Karpas-422 (cell line): ENCODE measurements around the gene HOXD9. TPM values are rescaled to one million over a fixed set of nuclear protein-coding genes. Genes with fewer than 3 reads are reported as not detected.

Experiments
- DNase-seq: peaks from one replicate; pipeline ENCODE4 v3.0.0-alpha.2; 2015
- H2AFZ ChIP-seq: fragments of 200-600 bp; sonication (generic); 2 replicates; pipeline ENCODE4 v1.6.1; 2014; ENCODE audit warnings: antibody characterized with exemption, low read length, mixed read lengths
- H3K27ac ChIP-seq: fragments of 200-600 bp; sonication (generic); 2 replicates; pipeline ENCODE4 v1.5.1; 2014; ENCODE audit warnings: mild to moderate bottlenecking, low read length, moderate library complexity
- H3K27me3 ChIP-seq: fragments of 200-600 bp; sonication (generic); 2 replicates; pipeline ENCODE4 v1.6.1; 2014; ENCODE audit warnings: low read length, mixed read lengths
- H3K36me3 ChIP-seq: fragments of 200-600 bp; sonication (generic); 2 replicates; pipeline ENCODE4 v1.6.1; 2014; ENCODE audit warnings: low read length, mixed read lengths; ENCODE audit not compliant: insufficient read depth
- H3K4me1 ChIP-seq: fragments of 200-600 bp; sonication (generic); 2 replicates; pipeline ENCODE4 v1.6.1; 2014; ENCODE audit warnings: mild to moderate bottlenecking, low read length, mixed read lengths
- H3K4me2 ChIP-seq: fragments of 200-600 bp; sonication (generic); 2 replicates; pipeline ENCODE4 v1.6.1; 2014; ENCODE audit warnings: low read length, low read depth, mild to moderate bottlenecking; ENCODE audit not compliant: poor library complexity, severe bottlenecking
- H3K4me3 ChIP-seq: fragments of 200-600 bp; sonication (generic); 2 replicates; pipeline ENCODE4 v1.5.1; 2014; ENCODE audit warnings: mild to moderate bottlenecking, antibody characterized with exemption, low read length, mixed read lengths
- H3K79me2 ChIP-seq: fragments of 200-600 bp; sonication (generic); 2 replicates; pipeline ENCODE4 v1.6.1; 2014; ENCODE audit warnings: mild to moderate bottlenecking, low read length, mixed read lengths
- H3K9ac ChIP-seq: fragments of 200-600 bp; sonication (generic); 2 replicates; pipeline ENCODE4 v1.6.0; 2014; ENCODE audit warnings: low read length
- H3K9me2 ChIP-seq: fragments of 200-600 bp; sonication (generic), shearing (Covaris generic); replicated peaks from 2 replicates; pipeline ENCODE4 v1.6.0; 2014; ENCODE audit warnings: mild to moderate bottlenecking, low read length, moderate library complexity; ENCODE audit not compliant: insufficient read depth
- H3K9me3 ChIP-seq: fragments of 300-700, 200-600 bp; sonication (generic); 2 replicates; pipeline ENCODE4 v1.6.1; 2014; ENCODE audit warnings: low read length, mixed read lengths
- H4K20me1 ChIP-seq: fragments of 200-600 bp; sonication (generic); 2 replicates; pipeline ENCODE4 v1.6.1; 2014; ENCODE audit warnings: mild to moderate bottlenecking, antibody characterized with exemption, low read length, low read depth; ENCODE audit not compliant: insufficient read depth
- small RNA-seq: library from RNA; depleted of rRNA; stranded (forward); fragments of <200 nt; gene quantifications from one replicate; pipeline ENCODE3, GENCODE V24; 2014
- total RNA-seq: library from RNA; depleted of rRNA; stranded (reverse); fragments of >200 nt; shearing (Covaris generic); gene quantifications from 2 replicates; pipeline ENCODE4 v1.2.3, GENCODE V29; 2014; ENCODE audit warnings: low replicate concordance; rRNA removed

The HOXD9 gene
- total RNA-seq, 1 experiment from 2014 or later: not detected

DNA sequence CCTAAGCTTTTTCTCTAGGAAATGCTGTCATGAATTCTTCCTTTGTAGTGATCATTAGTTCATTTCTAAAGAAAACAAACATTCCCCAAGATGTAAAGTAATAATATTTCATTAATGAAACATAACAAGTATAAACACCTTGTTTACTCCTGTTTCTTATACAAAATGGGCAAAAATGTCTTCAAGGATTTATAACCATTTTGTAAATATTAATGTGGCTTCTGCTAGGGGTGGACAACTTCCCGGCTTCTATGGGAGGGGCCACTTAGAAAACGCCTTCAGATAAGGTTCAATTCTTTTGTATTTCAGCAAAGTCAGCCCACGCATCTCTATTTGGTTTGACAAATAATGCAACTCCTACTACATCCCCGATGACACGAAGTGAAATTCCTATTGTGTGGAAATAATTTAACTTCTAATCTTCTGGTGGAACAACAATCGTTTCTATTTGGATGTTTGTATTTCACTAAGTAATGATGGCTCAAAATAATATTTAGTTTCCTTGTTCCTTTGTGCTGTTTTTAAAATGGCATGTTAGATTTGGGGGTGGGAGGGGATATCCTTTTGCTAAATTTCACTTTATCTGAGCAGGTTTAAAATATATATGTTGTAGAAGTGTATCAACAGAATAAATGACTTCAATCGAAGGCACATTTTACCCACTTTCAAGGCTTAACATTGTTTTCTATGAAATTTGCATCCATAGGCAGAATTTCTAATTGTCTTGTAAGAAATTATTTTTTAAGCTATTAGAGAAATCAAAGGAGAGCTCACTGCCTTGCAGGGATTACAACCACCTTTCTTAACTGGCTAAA lies 51.3 kb downstream of the HOXD9 start:
- H3K9me2 ChIP-seq: no peaks in the 10 kb centered on the region

GRCh38 chr2:176174382-176174823 lies 51.9 kb downstream of the HOXD9 start:
- no peaks in the 10 kb centered on the region for H3K9me3 ChIP-seq
- H3K36me3 ChIP-seq: no peaks in the 10 kb centered on the region
- peak overlapping the region; percentile 90 for H2AFZ ChIP-seq
- no peaks in the 10 kb centered on the region for H3K27me3 ChIP-seq
- no peaks in the 10 kb centered on the region for H3K9me2 ChIP-seq
- H3K4me2 ChIP-seq: peak overlapping the region; percentile 81
- peak overlapping the region; percentile 73 for H3K9ac ChIP-seq
- DNase-seq: no peak
- H4K20me1 ChIP-seq: no peaks in the 10 kb centered on the region
- H3K27ac ChIP-seq: no peak overlapping the region
- H3K4me3 ChIP-seq: peak overlapping the region; percentile 67
- H3K4me1 ChIP-seq: peaks cover 45% of the 10 kb centered on the region
- H3K79me2 ChIP-seq: no peaks in the 10 kb centered on the region

More for the DNA sequence above, 51.3 kb downstream of the HOXD9 start:
- DNase-seq: no peak
- Histone ChIP-seq H2AFZ (peak overlapping the region; percentile 90), H3K36me3 (no peaks in the 10 kb centered on the region), H3K4me3 (peak overlapping the region; percentile 67; the same call in 1 of the 2 replicates), H3K4me2 (peak overlapping the region; percentile 81), H3K27me3 (no peaks in the 10 kb centered on the region), H4K20me1 (no peaks in the 10 kb centered on the region), H3K27ac (no peak overlapping the region), H3K79me2 (no peaks in the 10 kb centered on the region), H3K9me3 (no peaks in the 10 kb centered on the region), H3K4me1 (peaks cover 43% of the 10 kb centered on the region), H3K9ac (peak overlapping the region; percentile 73)

Small RNA genes lying within 50 kb of the gene (small RNA-seq; reads per million reads assigned to genes)
- gene MIR10B: 4.2 reads per million, percentile 75 among the genes with 10 or more reads in this experiment

Other genes starting within 250 kb of the HOXD9 start
- 17.1 and 69.0 TPM in 2 replicates for gene LNPK, start 120.5 kb upstream of the HOXD9 start, total RNA-seq
- not detected in 2 replicates for gene EVX2, start 38.8 kb upstream of the HOXD9 start, total RNA-seq
- not detected in 2 replicates for gene HOXD13, start 30.0 kb upstream of the HOXD9 start, total RNA-seq
- gene HOXD12, start 22.9 kb upstream of the HOXD9 start, total RNA-seq: 1.0 and 1.9 TPM in 2 replicates
- not detected in 2 replicates for gene HOXD11, start 15.4 kb upstream of the HOXD9 start, total RNA-seq
- not detected in 2 replicates for gene HOXD10, start 5.9 kb upstream of the HOXD9 start, total RNA-seq
- not detected in 2 replicates for gene HOXD8, start 7.0 kb downstream of the HOXD9 start, total RNA-seq
- not detected in 2 replicates for gene HOXD4, start 28.8 kb downstream of the HOXD9 start, total RNA-seq
- gene HOXD3, start 34.6 kb downstream of the HOXD9 start, total RNA-seq: not detected in 2 replicates
- not detected in 2 replicates for gene HOXD1, start 65.9 kb downstream of the HOXD9 start, total RNA-seq
- gene MTX2, start 146.7 kb downstream of the HOXD9 start, total RNA-seq: 64.8 and 106 TPM in 2 replicates